Adrenal gland (tissue), 5 donors: Measurements from ENCODE around the gene CAPZA2.

Source experiments
- CTCF ChIP-seq, 6 experiments: fragments of 450-650 bp in 4 of 6; fragments of 200-600 bp in 2 of 6; sonication (generic) in 1 of 6; IDR thresholded peaks; 1 replicate in 5 of 6; 2 replicates in 1 of 6; pipeline versions ENCODE4 v1.5.1 to v1.8.0; 2016 to 2021; ENCODE audit warnings: antibody characterized with exemption in 6 of 6, mild to moderate bottlenecking in 2 of 6, moderate library complexity in 1 of 6
- POLR2A ChIP-seq, 2 donors: fragments of 450-650 bp; IDR thresholded peaks; one replicate each; pipeline ENCODE4 v1.6.1; 2017; ENCODE audit warnings: antibody characterized with exemption in 2 of 2, mild to moderate bottlenecking in 2 of 2, moderate library complexity in 1 of 2
- donor health status: DM: no; HTN: no; CAD: no.

GRCh38 chr7:116840256-116840655 lies 22.1 kb upstream of the CAPZA2 start:
- no peak for TF ChIP-seq CTCF (IDR thresholded peaks at IDR 0.05)
- TF ChIP-seq POLR2A (IDR thresholded peaks at IDR 0.05), result no peak
